Colon (tissue), 2 donors: ENCODE results near the gene MYMK.

Experiments
- FAIRE-seq: peaks from 2 replicates; lab custom pipeline; 2012; peaks lifted over from hg19 to GRCh38; lab: Jason Lieb, UNC
- donor health status: control.
- donor health status: control.

MYMK gene

GRCh38 chr9:133535306-133535877 lies 10.6 kb upstream of the MYMK start:
- no peak for FAIRE-seq

DNA sequence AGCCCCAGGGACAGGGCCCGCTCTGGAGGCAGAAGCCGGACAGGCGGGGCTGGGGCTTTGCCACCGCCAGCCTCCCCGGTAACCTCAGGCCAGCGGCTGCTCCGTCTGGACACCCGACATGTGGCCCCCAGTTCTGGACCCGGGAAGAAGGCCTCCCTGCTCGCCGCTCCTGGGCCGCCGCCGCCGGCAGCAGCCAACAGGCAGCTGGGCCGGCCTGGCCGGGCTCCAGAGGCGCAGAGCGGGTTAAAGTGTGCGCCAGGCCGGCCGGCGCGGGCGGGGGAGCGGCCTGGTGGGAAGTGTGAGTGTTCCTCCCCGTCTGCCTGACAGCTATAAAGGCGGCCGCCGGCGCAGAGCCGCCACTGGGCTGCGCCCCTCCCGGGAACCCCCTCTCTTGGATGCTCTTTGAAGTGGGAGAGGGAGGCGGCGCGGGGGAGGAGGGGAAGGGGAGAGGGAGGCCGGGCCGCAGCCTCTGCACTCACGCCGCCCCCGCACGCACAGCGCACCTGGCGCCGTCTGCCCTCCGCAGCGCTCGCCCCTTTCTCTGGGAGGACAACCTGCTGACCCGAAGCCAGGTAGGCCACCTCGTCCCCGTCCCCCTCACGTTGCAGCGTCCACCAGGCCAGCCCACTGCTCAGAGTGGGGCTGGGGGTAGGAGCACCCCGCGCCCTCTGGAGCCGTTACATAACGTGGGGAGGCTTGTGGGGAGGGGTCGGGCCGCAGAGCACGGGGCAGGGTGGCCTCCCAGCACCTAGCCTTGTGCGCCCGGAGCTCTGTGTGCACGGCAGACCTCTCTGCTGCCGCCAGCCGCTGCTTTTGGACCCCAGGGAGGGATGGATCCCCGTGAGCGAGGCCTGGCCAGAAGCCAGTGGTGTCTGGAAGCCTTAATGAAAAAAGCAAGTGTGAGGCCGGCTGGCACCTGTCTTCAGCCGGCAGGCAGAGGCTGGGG lies 9.9 kb upstream of the MYMK start, which contains the start of gene ADAMTSL2:
ADAMTSL2 (plus strand) TSS at position 359 of the 946 bp plus-strand sequence. CDS start 2,009 bp downstream, outside the sequence.
- FAIRE-seq = no peak

- FAIRE-seq = no peak
Measured at GRCh38 chr9:133533857-133534256, 9.1 kb upstream of the MYMK start.

GRCh38 chr9:133532937-133533668 lies 8.3 kb upstream of the MYMK start:
- FAIRE-seq = no peak

DNA sequence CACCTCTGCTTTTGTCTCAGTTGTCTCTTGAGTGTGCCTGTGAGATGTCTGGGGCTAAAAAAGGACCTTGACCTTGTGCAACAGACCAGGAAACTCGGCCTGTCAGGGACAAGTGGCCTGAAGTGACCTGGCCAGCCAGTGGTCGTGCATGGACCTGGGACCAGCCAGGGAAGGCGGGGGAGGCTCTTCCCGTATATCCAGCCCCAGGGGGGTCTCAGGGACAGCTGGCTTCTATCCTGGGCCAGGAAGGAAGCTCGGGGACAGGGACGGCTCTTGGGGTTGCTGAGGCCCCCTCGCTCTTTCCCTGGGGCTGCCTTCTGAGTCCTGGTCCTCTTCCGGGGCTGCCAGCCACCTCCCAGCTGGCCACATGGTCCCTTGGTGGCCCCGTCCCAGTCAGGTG lies 6.5 kb upstream of the MYMK start:
- FAIRE-seq = no peak

DNA sequence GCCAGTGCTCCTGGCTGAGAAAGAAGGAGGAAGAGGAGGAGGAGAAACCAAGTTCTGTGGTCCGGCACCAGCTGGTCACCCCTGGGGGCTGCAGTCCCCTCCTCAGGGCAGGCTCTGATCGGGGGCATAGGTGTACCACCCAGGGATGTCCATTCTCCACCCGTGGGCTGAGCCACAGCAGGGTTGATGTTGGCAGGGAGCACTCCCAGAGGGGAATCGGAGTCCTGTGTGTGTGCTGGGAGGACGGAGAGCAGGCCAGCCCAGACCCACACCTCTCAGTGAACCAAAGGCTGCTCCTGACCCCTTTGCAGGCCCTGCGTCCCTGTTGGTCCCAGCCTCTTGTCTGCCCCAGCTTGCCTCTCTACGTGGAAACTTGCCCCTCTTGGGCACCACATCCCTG lies 5.1 kb upstream of the MYMK start:
- no peak for FAIRE-seq

GRCh38 chr9:133529457-133529856 lies 4.7 kb upstream of the MYMK start:
- FAIRE-seq = no peak

GRCh38 chr9:133528876-133529241 lies 4.1 kb upstream of the MYMK start:
- no peak for FAIRE-seq

- FAIRE-seq = no peak
Measured at GRCh38 chr9:133528001-133528875, 3.5 kb upstream of the MYMK start.

DNA sequence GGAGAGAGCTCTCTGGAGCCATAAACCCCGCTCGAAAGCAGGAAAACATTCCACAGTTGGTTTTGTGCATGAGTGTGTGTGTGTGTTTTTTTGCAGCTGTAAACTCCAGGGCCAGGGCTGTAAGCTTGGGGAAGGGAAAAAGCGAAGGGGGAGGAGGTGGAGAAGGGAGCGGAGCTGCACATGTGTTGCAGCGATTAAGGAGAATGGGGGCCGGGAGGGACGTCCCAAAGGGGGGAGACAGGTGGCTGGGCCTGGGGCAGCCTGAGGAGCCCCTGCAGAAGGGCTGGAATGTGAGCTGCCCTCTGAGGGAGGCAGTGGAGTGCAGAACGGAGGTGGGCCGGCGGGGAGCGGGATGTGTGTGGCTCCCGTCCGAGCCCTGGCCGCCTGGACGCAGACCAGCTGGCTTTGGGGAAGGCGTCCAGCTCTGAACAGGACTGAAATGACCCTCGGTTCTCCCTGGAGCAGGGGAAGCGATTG lies 2.7 kb upstream of the MYMK start:
- no peak for FAIRE-seq

DNA sequence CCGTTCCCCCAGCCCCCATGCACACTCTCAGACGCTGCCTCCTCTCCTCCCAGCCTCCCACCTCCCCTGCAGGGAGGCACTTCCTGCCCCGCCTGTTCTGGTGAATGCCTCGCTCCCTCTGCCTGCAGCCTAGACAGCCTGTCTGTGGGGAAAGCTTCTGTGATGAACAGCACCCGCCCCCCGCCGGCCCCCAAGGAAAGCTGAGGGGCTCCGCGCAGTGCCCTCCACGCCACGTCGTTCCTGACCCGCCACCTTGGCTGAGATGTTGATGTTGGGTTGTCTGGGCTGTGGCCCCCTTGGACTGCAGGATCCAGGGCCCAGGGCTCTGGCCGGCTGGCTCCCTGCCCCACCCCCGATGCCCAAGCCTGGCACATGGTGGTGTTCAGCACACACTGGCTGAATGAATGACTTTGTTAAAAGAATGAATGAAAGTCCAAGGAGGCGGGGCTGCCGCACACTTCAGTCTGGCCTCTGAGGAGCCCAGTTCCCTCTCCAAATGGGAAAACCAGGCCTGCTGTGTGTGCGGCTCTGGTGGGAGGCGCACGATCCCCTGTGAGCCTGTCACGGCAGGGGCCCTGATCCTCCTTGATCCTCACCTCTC lies 2.1 kb upstream of the MYMK start:
- FAIRE-seq = no peak

- FAIRE-seq = no peak
Measured at GRCh38 chr9:133525677-133526076, 918 bp upstream of the MYMK start.

GRCh38 chr9:133524146-133524545 lies 613 bp downstream of the MYMK start:
- no peak for FAIRE-seq

GRCh38 chr9:133523106-133523505 lies 1.7 kb downstream of the MYMK start:
- no peak for FAIRE-seq

DNA sequence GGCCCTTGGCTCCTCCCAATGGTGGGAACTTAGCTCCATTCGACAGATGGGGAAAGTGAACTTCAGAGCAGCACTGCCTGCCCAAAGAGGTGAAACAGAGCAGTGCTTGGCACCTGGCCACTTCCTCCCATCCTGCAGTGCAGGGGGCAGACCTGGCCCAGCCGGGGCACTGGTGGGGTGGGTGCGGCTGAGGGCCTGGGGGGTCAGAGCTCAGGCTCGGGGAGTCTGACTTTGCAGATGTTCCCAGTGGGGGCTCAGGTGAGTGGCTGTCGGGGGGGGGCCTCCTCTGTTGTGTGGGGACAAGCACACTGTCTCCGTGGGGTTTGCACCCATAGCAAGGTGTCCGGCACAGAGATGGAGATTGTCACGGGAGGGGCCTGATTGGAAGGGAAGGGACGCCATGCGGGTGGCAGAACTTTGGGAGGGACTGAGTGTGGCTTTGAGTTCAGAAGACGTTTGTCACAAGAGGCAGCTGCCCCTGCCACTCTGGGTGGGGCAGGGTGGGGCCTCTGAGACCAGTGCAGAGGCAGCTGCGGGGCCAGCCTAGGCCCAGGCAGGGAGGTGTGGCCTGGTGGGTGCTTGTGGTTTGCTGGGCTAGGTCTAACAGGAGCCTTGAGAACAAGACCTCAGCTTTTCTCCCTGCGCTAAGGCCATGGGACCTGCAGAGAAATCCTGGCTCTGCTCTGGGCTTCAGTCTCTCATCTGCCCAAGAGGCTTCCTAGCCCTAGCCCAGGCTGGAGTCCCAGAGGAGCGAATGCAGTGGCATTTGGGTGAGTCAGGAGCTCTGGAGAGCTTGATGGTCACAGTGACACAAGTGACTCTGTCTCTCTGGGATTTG lies 2.5 kb downstream of the MYMK start:
- FAIRE-seq = no peak

GRCh38 chr9:133521122-133522072 lies 3.4 kb downstream of the MYMK start:
- no peak for FAIRE-seq

GRCh38 chr9:133520121-133520835 lies 4.5 kb downstream of the MYMK start:
- FAIRE-seq = no peak

GRCh38 chr9:133519693-133520092 lies 5.1 kb downstream of the MYMK start:
- no peak for FAIRE-seq
